Measurements from ENCODE around the gene TBXAS1.

The TBXAS1 gene

GRCh38 chr7:140041659-140042385, 212.8 kb downstream of the TBXAS1 start:
- H3K4me3 ChIP-seq (ENCODE audit: low read length), result no peak overlapping the region
- no peaks in the 10 kb centered on the region for H3K79me2 ChIP-seq (ENCODE audit: control insufficient read depth, low read length)
- H4K20me1 ChIP-seq (ENCODE audit: control insufficient read depth, insufficient read depth, low read depth, low read length), result no peaks in the 10 kb centered on the region
- H3K4me1 ChIP-seq (ENCODE audit: control insufficient read depth, low read length), result no peaks in the 10 kb centered on the region
- no peaks in the 10 kb centered on the region for H3K9me2 ChIP-seq (replicated peaks; ENCODE audit: control insufficient read depth, low read length)
- H3K4me2 ChIP-seq (ENCODE audit: low read length), result no peak overlapping the region
- H3K27ac ChIP-seq (ENCODE audit: low read depth, low read length), result no peak overlapping the region
- H3F3A ChIP-seq (ENCODE audit: control insufficient read depth, insufficient read depth), result no peaks in the 10 kb centered on the region
- no peak for TF ChIP-seq EZH2phosphoT487 (IDR thresholded peaks at IDR 0.05; ENCODE audit: borderline replicate concordance, low read length)
- TF ChIP-seq, protein P1, sequence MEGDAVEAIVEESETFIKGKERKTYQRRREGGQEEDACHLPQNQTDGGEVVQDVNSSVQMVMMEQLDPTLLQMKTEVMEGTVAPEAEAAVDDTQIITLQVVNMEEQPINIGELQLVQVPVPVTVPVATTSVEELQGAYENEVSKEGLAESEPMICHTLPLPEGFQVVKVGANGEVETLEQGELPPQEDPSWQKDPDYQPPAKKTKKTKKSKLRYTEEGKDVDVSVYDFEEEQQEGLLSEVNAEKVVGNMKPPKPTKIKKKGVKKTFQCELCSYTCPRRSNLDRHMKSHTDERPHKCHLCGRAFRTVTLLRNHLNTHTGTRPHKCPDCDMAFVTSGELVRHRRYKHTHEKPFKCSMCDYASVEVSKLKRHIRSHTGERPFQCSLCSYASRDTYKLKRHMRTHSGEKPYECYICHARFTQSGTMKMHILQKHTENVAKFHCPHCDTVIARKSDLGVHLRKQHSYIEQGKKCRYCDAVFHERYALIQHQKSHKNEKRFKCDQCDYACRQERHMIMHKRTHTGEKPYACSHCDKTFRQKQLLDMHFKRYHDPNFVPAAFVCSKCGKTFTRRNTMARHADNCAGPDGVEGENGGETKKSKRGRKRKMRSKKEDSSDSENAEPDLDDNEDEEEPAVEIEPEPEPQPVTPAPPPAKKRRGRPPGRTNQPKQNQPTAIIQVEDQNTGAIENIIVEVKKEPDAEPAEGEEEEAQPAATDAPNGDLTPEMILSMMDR (IDR thresholded peaks at IDR 0.05; ENCODE audit: low read depth, low read length, poor library complexity, severe bottlenecking), result no peak
- H3K9me3 ChIP-seq (ENCODE audit: control insufficient read depth, insufficient read depth, low read length), result no peaks in the 10 kb centered on the region
- no peaks in the 10 kb centered on the region for H3K36me3 ChIP-seq (ENCODE audit: control insufficient read depth, low read length)
- H3K27me3 ChIP-seq (ENCODE audit: control insufficient read depth, low read length), result no peaks in the 10 kb centered on the region

DNA sequence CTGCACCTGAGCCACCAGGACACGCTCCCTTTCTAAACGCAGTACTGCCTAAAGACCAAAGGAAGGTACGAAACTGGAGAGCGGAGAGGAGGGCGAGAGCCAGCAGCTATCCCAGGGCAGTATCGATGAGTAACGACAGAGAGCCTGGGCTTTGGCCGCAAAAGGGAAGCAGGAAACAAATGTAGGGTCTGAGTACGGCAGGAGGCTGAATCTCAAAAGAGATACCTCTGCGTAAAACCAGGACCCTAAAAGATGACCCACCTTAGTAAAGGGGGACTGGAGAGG, 213.3 kb downstream of the TBXAS1 start:
- no peaks in the 10 kb centered on the region for H4K20me1 ChIP-seq (ENCODE audit: control insufficient read depth, insufficient read depth, low read depth, low read length)
- no peak overlapping the region for H3K4me3 ChIP-seq (ENCODE audit: low read length)
- no peaks in the 10 kb centered on the region for H3K9me2 ChIP-seq (replicated peaks; ENCODE audit: control insufficient read depth, low read length)
- H3K9me3 ChIP-seq (ENCODE audit: control insufficient read depth, insufficient read depth, low read length), result no peaks in the 10 kb centered on the region
- no peak overlapping the region for H3K4me2 ChIP-seq (ENCODE audit: low read length)
- no peaks in the 10 kb centered on the region for H3K27me3 ChIP-seq (ENCODE audit: control insufficient read depth, low read length)
- TF ChIP-seq, protein P1 (IDR thresholded peaks at IDR 0.05; ENCODE audit: low read depth, low read length, poor library complexity, severe bottlenecking), result no peak
- no peak for TF ChIP-seq EZH2phosphoT487 (IDR thresholded peaks at IDR 0.05; ENCODE audit: borderline replicate concordance, low read length)
- no peak overlapping the region for H3K27ac ChIP-seq (ENCODE audit: low read depth, low read length)
- no peaks in the 10 kb centered on the region for H3K79me2 ChIP-seq (ENCODE audit: control insufficient read depth, low read length)
- H3F3A ChIP-seq (ENCODE audit: control insufficient read depth, insufficient read depth), result no peaks in the 10 kb centered on the region
- H3K36me3 ChIP-seq (ENCODE audit: control insufficient read depth, low read length), result no peaks in the 10 kb centered on the region
- H3K4me1 ChIP-seq (ENCODE audit: control insufficient read depth, low read length), result no peaks in the 10 kb centered on the region

DNA sequence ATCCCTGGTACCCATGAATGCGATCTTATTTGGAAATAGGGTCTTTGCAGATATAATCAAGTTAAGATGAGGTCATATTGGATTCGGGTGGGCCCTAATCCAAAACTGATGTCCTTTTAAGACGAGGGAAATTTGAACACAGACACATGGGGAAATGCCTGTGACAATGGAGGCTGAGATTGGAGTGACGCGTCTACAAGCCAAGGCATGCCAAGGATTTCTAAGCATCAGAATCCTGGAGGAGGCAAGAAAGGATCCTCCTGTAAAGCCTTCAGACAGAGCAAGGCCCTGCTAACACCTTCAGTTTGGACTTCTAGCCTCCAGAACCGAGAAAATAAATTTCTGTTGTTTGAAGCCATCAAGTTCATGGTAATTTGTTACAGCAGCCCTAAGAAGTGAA, 215.2 kb downstream of the TBXAS1 start:
- no peak overlapping the region for H3K4me3 ChIP-seq (ENCODE audit: low read length)
- H3K27ac ChIP-seq (ENCODE audit: low read depth, low read length), result no peak overlapping the region
- no peaks in the 10 kb centered on the region for H3K79me2 ChIP-seq (ENCODE audit: control insufficient read depth, low read length)
- H3K9me3 ChIP-seq (ENCODE audit: control insufficient read depth, insufficient read depth, low read length), result no peaks in the 10 kb centered on the region
- H3K36me3 ChIP-seq (ENCODE audit: control insufficient read depth, low read length), result no peaks in the 10 kb centered on the region
- H3K4me1 ChIP-seq (ENCODE audit: control insufficient read depth, low read length), result no peaks in the 10 kb centered on the region
- no peak overlapping the region for H3K4me2 ChIP-seq (ENCODE audit: low read length)
- H3F3A ChIP-seq (ENCODE audit: control insufficient read depth, insufficient read depth), result no peaks in the 10 kb centered on the region
- TF ChIP-seq EZH2phosphoT487 (IDR thresholded peaks at IDR 0.05; ENCODE audit: borderline replicate concordance, low read length), result no peak
- TF ChIP-seq, protein P1 (IDR thresholded peaks at IDR 0.05; ENCODE audit: low read depth, low read length, poor library complexity, severe bottlenecking), result no peak
- no peaks in the 10 kb centered on the region for H3K9me2 ChIP-seq (replicated peaks; ENCODE audit: control insufficient read depth, low read length)
- no peaks in the 10 kb centered on the region for H4K20me1 ChIP-seq (ENCODE audit: control insufficient read depth, insufficient read depth, low read depth, low read length)
- no peaks in the 10 kb centered on the region for H3K27me3 ChIP-seq (ENCODE audit: control insufficient read depth, low read length)

Measured in DOHH2 (cell line).